ENCODE data around the gene C19orf81. TPM values are rescaled to one million over a fixed set of nuclear protein-coding genes. Genes with fewer than 3 reads are reported as not detected.

C19orf81 gene
- total and polyA plus RNA-seq, 2 of the 8 experiments (the other 6 are each of a cell fraction or from before 2014, with no cell fraction given), result 11.7 to 13.0 TPM

DNA sequence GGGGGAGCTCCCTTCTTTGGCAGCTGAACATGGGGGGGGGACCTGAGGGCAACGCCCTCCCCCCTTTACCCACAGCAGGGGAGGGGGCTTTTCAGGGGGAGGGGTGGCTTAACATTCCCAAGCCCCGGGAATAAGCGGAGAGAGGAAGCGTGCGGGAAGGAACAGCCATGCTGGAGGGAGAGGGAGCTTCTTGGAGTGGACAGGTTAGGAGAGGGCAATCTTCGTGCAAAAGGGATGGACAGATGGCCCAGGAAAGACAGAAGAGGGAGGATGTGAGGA lies 10.8 kb downstream of the C19orf81 start:
- ChIA-PET CTCF (ENCODE audit: partially characterized antibody) (interaction anchor here (0.8 to 1.4 kb wide), 4 partner anchors 10 to 133 kb away, joined by 3 to 6 read pairs (median 4); no protein-coding TSS in a partner anchor), POLR2A (ENCODE audit: partially characterized antibody) (interaction anchor here (0.6 to 1.3 kb wide), 8 partner anchors 10 to 360 kb away, joined by 3 to 14 read pairs (median 4); partner anchors contain the start of gene C19orf81)
- no peak for TF ChIP-seq HDAC6 (IDR thresholded peaks at IDR 0.05; ENCODE audit: low read depth, low read length)
- TF ChIP-seq TEAD4 (IDR thresholded peaks at IDR 0.05; ENCODE audit: low read depth, low read length), result 0 out of 2 replicates have a peak, but pooled peaks have one; percentile 29
- 0 out of 4 replicates have a peak, but pooled peaks of 1 of the 2 experiments have one; percentile 41 for TF ChIP-seq SIN3A (conservative IDR thresholded peaks at IDR 0.05 in 1 of 2, IDR thresholded peaks at IDR 0.05 in 1 of 2; ENCODE audit: low read depth in 1 of 2, low read length in 2 of 2)
- TF ChIP-seq RFX5 (IDR thresholded peaks at IDR 0.05; ENCODE audit: borderline replicate concordance, low read depth, low read length), result no peak
- peak overlapping the region; percentile 93 to 96 for H3K4me2 ChIP-seq (ENCODE audit: insufficient read depth in 1 of 2, low read depth in 2 of 2, low read length in 2 of 2)
- H2BK12ac ChIP-seq (ENCODE audit: low read depth, low read length), result peak overlapping the region; percentile 71; the same call in 1 of the 2 replicates
- no peak overlapping the region for H3K23ac ChIP-seq (ENCODE audit: insufficient read length)
- H3K4ac ChIP-seq (replicated peaks; ENCODE audit: insufficient read length, low read depth, low read length), result peak overlapping the region; percentile 97
- H3K79me2 ChIP-seq (ENCODE audit: control insufficient read depth in 1 of 2, insufficient read depth in 2 of 2, low read length in 2 of 2), result no peaks in the 10 kb centered on the region
- H4K20me1 ChIP-seq (replicated peaks in 1 of 2; ENCODE audit: control insufficient read depth in 1 of 2, insufficient read depth in 2 of 2, low read length in 2 of 2), result peaks cover 0 to 9% of the 10 kb centered on the region in 2 experiments
- peaks cover 14% of the 10 kb centered on the region for H3K23me2 ChIP-seq (ENCODE audit: low read depth, low read length)
- peaks cover 2 to 9% (median 5%) of the 10 kb centered on the region in 4 experiments; a peak in 6 of 7 replicates for H3K4me1 ChIP-seq (replicated peaks in 1 of 4; ENCODE audit: control insufficient read depth in 3 of 4, insufficient read depth in 4 of 4, low read length in 3 of 4)
- H4K91ac ChIP-seq (replicated peaks; ENCODE audit: insufficient read length, low read length), result peak overlapping the region; percentile 98
- peak overlapping the region; percentile 92 for H2BK15ac ChIP-seq (ENCODE audit: low read length)
- H3K27ac ChIP-seq (ENCODE audit: low read depth, low read length), result no peak overlapping the region
- H4K5ac ChIP-seq (ENCODE audit: insufficient read length, low read depth, low read length), result peak overlapping the region; percentile 78
- peak overlapping the region; percentile 95; the same call in 1 of the 2 replicates for H3K18ac ChIP-seq (ENCODE audit: extremely low read depth, low read length)
- peak overlapping the region; percentile 86; the same call in 1 of the 2 replicates for H2BK20ac ChIP-seq (ENCODE audit: low read length)
- H2BK120ac ChIP-seq (replicated peaks; ENCODE audit: low read depth, low read length), result peak overlapping the region; percentile 83
- FAIRE-seq (no peak), DNase-seq (ENCODE audit: low read depth in 1 of 2, low spot score in 2 of 2) (no peak)
- 0 out of 4 replicates have a peak, but pooled peaks cover 0 to 5% of the 10 kb centered on the region in 2 experiments for H3K9me3 ChIP-seq (ENCODE audit: insufficient read depth in 2 of 2, low read depth in 1 of 2, low read length in 1 of 2)
- H4K8ac ChIP-seq (ENCODE audit: extremely low read depth, insufficient read depth, low read length), result no peak overlapping the region
- no peaks in the 10 kb centered on the region for H3K79me1 ChIP-seq (ENCODE audit: low read depth, low read length)
- H3K36me3 ChIP-seq (ENCODE audit: control insufficient read depth in 2 of 4, insufficient read depth in 4 of 4, low read length in 3 of 4), result no peaks in the 10 kb centered on the region
- no peak overlapping the region for H2BK5ac ChIP-seq (ENCODE audit: low read depth, low read length)
- H2AK5ac ChIP-seq (ENCODE audit: low read depth, low read length), result peak overlapping the region; percentile 71; the same call in 1 of the 2 replicates
- H3K27me3 ChIP-seq (replicated peaks in 1 of 4; ENCODE audit: control insufficient read depth in 3 of 4, extremely low read depth in 1 of 4, insufficient read depth in 3 of 4, low read length in 3 of 4), result no peaks in the 10 kb centered on the region; a peak in 3 of 7 replicates
- H3K9ac ChIP-seq (replicated peaks in 1 of 4; ENCODE audit: extremely low read depth in 1 of 4, low read depth in 3 of 4, low read length in 3 of 4), result no peak overlapping the region; a peak in 1 of 7 replicates
- peak overlapping the region; percentile 50 to 82 (median 66); a peak in 7 of 8 replicates for H3K4me3 ChIP-seq (ENCODE audit: extremely low read depth in 1 of 4, insufficient read depth in 2 of 4, low read depth in 3 of 4, low read length in 4 of 4)
- no peak overlapping the region for H3K14ac ChIP-seq (ENCODE audit: insufficient read length)
- H3K56ac ChIP-seq (replicated peaks; ENCODE audit: insufficient read length, low read depth, low read length), result peak overlapping the region; percentile 46
- H2AFZ ChIP-seq (ENCODE audit: low read length), result no peak overlapping the region
- 13% methylated on average over 3 of the region's 6 CpGs; no CpG with 5 or more reads in 1 of the 2 experiments for WGBS, 2 experiments (ENCODE audit: extremely low coverage in 1 of 2, insufficient coverage in 1 of 2, insufficient read length in 1 of 2, insufficient replicate concordance in 2 of 2, low coverage in 1 of 2, low lambda C conversion rate in 2 of 2, missing lambda C conversion rate in 1 of 2)
